Measurements from ENCODE around the gene TCHP. TPM values are rescaled to one million over a fixed set of nuclear protein-coding genes. Genes with fewer than 3 reads are reported as not detected.

TCHP gene
- total RNA-seq, 4 donors from 2014 or later, result 12.4 to 29.4 (median 17.6) TPM

GRCh38 chr12:109921982-109922381 lies 21.9 kb downstream of the TCHP start:
- WGBS, 2 donors (ENCODE audit: low coverage in 1 of 2), result 100% methylated on average over 1 of the region's 4 CpGs

GRCh38 chr12:109923038-109923437 lies 23.0 kb downstream of the TCHP start:
- Histone ChIP-seq H3K4me1 (no peaks in the 10 kb centered on the region), H3K9me3 (no peaks in the 10 kb centered on the region), H3K27ac (no peak overlapping the region), H3K36me3 (peaks cover 0 to 81% of the 10 kb centered on the region in 2 donors), H3K4me3 (no peak overlapping the region), H3K27me3 (no peaks in the 10 kb centered on the region)
- no CpG with 5 or more reads among the region's 5 CpGs for WGBS, 2 donors (ENCODE audit: low coverage in 1 of 2)
- ATAC-seq, result no peak
- TF ChIP-seq POLR2AphosphoS5 (IDR thresholded peaks at IDR 0.05), result no peak
- TF ChIP-seq EP300 (IDR thresholded peaks at IDR 0.05), result no peak
- no peak for TF ChIP-seq CTCF (IDR thresholded peaks at IDR 0.05)
- no peak for TF ChIP-seq POLR2A (IDR thresholded peaks at IDR 0.05)

More at GRCh38 chr12:109921982-109922381, 21.9 kb downstream of the TCHP start:
- H3K4me1 ChIP-seq, result no peaks in the 10 kb centered on the region
- no peak for ATAC-seq
- H3K9me3 ChIP-seq, result no peaks in the 10 kb centered on the region
- H3K36me3 ChIP-seq, result peaks cover 0 to 81% of the 10 kb centered on the region in 2 donors
- no peak overlapping the region for H3K4me3 ChIP-seq
- TF ChIP-seq POLR2AphosphoS5 (IDR thresholded peaks at IDR 0.05) (no peak), POLR2A (IDR thresholded peaks at IDR 0.05) (no peak)
- H3K27me3 ChIP-seq, result no peaks in the 10 kb centered on the region
- no peak overlapping the region for H3K27ac ChIP-seq

- H3K4me1 ChIP-seq, result no peaks in the 10 kb centered on the region
- no peak for ATAC-seq
- TF ChIP-seq CTCF (IDR thresholded peaks at IDR 0.05) (no peak), EP300 (IDR thresholded peaks at IDR 0.05) (no peak), POLR2A (IDR thresholded peaks at IDR 0.05) (no peak), POLR2AphosphoS5 (IDR thresholded peaks at IDR 0.05) (no peak)
- no peaks in the 10 kb centered on the region for H3K27me3 ChIP-seq
- no peak overlapping the region for H3K4me3 ChIP-seq
- no peaks in the 10 kb centered on the region for H3K9me3 ChIP-seq
- H3K27ac ChIP-seq, result no peak overlapping the region
- peaks cover 0 to 81% of the 10 kb centered on the region in 2 donors for H3K36me3 ChIP-seq
- 67 to 100% methylated on average over 1 to 3 of the region's 17 CpGs for WGBS, 2 donors (ENCODE audit: low coverage in 1 of 2)
Observed at GRCh38 chr12:109923481-109924245, 23.6 kb downstream of the TCHP start.

- no peak overlapping the region for H3K27ac ChIP-seq
- no peaks in the 10 kb centered on the region for H3K27me3 ChIP-seq
- no peak overlapping the region for H3K4me3 ChIP-seq
- no peaks in the 10 kb centered on the region for H3K9me3 ChIP-seq
- H3K36me3 ChIP-seq, result peaks cover 0 to 80% of the 10 kb centered on the region in 2 donors
- TF ChIP-seq CTCF (IDR thresholded peaks at IDR 0.05) (no peak), EP300 (IDR thresholded peaks at IDR 0.05) (no peak), POLR2A (IDR thresholded peaks at IDR 0.05) (no peak), POLR2AphosphoS5 (IDR thresholded peaks at IDR 0.05) (no peak)
- H3K4me1 ChIP-seq, result no peaks in the 10 kb centered on the region
- 58 to 69% methylated on average over 3 to 6 of the region's 20 CpGs for WGBS, 2 donors (ENCODE audit: low coverage in 1 of 2)
- no peak for ATAC-seq
Observed at GRCh38 chr12:109925185-109925840, 25.2 kb downstream of the TCHP start.

- H3K36me3 ChIP-seq, result peaks cover 0 to 80% of the 10 kb centered on the region in 2 donors
- no peaks in the 10 kb centered on the region for H3K4me1 ChIP-seq
- H3K4me3 ChIP-seq, result no peak overlapping the region
- no peak for ATAC-seq
- WGBS, 2 donors (ENCODE audit: low coverage in 1 of 2), result 80% methylated on average over 1 of the region's 8 CpGs
- H3K27me3 ChIP-seq, result no peaks in the 10 kb centered on the region
- H3K9me3 ChIP-seq, result no peaks in the 10 kb centered on the region
- no peak overlapping the region for H3K27ac ChIP-seq
- no peak for TF ChIP-seq POLR2A (IDR thresholded peaks at IDR 0.05)
Observed at GRCh38 chr12:109926016-109926415, 25.9 kb downstream of the TCHP start.
